ENCODE results near the gene RSF1.
A peak's percentile ranks its signal among the peaks of the same experiment; 100 is the strongest.
"Not testable (repeated sequence)": the region's sequence is repeated elsewhere in the genome, so short reads cannot be mapped to it uniquely, and the experiment has no call there.

RSF1 gene, protein sequence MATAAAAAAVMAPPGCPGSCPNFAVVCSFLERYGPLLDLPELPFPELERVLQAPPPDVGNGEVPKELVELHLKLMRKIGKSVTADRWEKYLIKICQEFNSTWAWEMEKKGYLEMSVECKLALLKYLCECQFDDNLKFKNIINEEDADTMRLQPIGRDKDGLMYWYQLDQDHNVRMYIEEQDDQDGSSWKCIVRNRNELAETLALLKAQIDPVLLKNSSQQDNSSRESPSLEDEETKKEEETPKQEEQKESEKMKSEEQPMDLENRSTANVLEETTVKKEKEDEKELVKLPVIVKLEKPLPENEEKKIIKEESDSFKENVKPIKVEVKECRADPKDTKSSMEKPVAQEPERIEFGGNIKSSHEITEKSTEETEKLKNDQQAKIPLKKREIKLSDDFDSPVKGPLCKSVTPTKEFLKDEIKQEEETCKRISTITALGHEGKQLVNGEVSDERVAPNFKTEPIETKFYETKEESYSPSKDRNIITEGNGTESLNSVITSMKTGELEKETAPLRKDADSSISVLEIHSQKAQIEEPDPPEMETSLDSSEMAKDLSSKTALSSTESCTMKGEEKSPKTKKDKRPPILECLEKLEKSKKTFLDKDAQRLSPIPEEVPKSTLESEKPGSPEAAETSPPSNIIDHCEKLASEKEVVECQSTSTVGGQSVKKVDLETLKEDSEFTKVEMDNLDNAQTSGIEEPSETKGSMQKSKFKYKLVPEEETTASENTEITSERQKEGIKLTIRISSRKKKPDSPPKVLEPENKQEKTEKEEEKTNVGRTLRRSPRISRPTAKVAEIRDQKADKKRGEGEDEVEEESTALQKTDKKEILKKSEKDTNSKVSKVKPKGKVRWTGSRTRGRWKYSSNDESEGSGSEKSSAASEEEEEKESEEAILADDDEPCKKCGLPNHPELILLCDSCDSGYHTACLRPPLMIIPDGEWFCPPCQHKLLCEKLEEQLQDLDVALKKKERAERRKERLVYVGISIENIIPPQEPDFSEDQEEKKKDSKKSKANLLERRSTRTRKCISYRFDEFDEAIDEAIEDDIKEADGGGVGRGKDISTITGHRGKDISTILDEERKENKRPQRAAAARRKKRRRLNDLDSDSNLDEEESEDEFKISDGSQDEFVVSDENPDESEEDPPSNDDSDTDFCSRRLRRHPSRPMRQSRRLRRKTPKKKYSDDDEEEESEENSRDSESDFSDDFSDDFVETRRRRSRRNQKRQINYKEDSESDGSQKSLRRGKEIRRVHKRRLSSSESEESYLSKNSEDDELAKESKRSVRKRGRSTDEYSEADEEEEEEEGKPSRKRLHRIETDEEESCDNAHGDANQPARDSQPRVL (N-terminal part only)

DNA sequence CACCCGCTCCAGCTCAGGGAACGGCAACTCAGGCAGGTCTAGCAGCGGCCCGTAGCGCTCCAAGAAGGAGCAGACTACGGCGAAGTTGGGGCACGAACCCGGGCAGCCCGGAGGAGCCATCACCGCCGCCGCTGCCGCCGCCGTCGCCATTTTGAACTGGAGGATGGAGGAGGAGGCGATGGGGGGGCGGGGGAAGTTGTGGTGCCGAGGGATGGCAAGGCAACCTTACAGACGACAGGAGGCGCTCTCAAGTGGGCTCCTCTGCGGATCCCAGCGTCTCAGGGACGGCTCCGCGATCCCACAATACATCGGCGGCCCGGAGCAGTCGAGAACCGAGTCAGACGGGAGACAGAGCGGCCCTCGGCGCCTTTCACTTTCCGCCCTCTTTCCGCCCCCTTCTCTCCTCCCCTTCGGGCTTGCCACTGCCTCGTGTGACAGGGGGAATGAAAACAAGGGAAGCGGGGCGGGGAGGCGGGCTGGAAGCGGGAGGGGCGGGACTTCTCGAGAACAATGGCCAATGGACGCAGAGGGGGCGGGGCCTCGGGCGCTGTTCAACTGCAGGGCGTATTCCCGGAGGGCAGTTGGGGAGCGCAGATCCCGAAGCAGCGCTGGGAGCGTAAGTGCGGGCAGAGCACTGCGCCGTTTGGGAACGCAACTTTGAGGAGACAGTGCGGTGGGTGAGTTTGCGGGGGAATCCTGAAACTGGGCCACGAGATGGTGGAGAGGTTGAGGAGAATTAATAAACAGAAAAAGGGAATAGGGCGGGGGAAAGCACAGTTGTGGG, at the start of gene RSF1, which contains the start of gene AAMDC:
TSS of gene RSF1 (minus strand) at position 158 of the 784 bp plus-strand sequence. CDS start at position 150, 8 bp downstream.
TSS of gene AAMDC (plus strand) at position 580 of the 784 bp plus-strand sequence. CDS start 21,353 bp downstream, outside the sequence.
- in situ Hi-C loops (cut with HindIII; ENCODE audit: low pct_ligation_motif_present, low pct_unique_long_range_greater_than_20kb, low sequenced_read_pairs): no loop called here
- DNase-seq: peak; percentile 95

- in situ Hi-C loops (cut with HindIII; ENCODE audit: low pct_ligation_motif_present, low pct_unique_long_range_greater_than_20kb, low sequenced_read_pairs): no loop called here
Observed at GRCh38 chr11:77868744-77869143, 48.2 kb upstream of the RSF1 start.

DNA sequence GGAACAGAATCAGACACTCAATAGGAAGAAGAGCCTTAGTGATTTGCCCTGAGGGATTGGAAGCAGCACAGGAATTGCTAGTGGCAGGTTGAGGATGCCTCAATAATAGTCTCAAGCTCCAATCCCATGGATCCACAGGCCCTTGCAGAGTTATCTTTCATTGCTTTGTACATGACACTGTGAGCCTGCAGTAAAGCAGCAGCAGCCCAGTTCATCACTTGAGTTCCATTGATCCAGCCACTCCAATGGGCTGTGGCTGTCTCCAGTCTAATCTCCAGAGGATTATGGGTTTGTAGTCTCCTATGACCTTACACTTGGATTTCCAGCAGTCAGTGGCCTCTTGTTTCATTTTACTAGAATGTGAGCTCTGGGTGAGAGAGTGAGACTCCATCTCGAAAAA, 45.8 kb upstream of the RSF1 start:
- no peak for DNase-seq
- in situ Hi-C loops (cut with HindIII; ENCODE audit: low pct_ligation_motif_present, low pct_unique_long_range_greater_than_20kb, low sequenced_read_pairs): no loop called here

More at GRCh38 chr11:77868744-77869143, 48.2 kb upstream of the RSF1 start:
- DNase-seq: no peak

DNA sequence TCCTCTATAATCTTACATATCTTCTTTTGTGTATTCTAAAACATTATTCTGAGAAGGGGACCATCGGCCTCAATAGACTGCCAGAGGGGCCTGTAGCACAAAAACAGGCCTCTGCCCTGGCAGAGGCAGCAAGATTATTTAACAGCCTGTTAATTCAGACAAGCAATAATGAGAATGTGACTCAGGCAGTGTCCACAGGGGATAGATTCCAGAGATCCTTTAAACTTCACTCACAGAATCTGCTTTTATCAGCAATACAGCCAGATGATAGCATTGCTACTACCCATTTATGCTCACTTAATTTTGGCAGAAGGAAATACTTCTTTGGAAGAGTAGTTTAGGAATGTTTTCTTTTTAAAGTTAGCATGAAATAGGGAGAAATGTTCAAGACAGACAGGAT, 45.3 kb upstream of the RSF1 start:
- in situ Hi-C loops (cut with HindIII; ENCODE audit: low pct_ligation_motif_present, low pct_unique_long_range_greater_than_20kb, low sequenced_read_pairs): no loop called here
- DNase-seq: no peak

GRCh38 chr11:77861444-77861843, 40.9 kb upstream of the RSF1 start:
- DNase-seq; in situ Hi-C loops (cut with HindIII; ENCODE audit: low pct_ligation_motif_present, low pct_unique_long_range_greater_than_20kb, low sequenced_read_pairs): not testable (repeated sequence)

GRCh38 chr11:77857906-77858457, 37.5 kb upstream of the RSF1 start:
- DNase-seq; in situ Hi-C loops (cut with HindIII; ENCODE audit: low pct_ligation_motif_present, low pct_unique_long_range_greater_than_20kb, low sequenced_read_pairs): not testable (repeated sequence)

GRCh38 chr11:77854838-77855237, 34.3 kb upstream of the RSF1 start:
- no peak for DNase-seq
- in situ Hi-C loops (cut with HindIII; ENCODE audit: low pct_ligation_motif_present, low pct_unique_long_range_greater_than_20kb, low sequenced_read_pairs): no loop called here

DNA sequence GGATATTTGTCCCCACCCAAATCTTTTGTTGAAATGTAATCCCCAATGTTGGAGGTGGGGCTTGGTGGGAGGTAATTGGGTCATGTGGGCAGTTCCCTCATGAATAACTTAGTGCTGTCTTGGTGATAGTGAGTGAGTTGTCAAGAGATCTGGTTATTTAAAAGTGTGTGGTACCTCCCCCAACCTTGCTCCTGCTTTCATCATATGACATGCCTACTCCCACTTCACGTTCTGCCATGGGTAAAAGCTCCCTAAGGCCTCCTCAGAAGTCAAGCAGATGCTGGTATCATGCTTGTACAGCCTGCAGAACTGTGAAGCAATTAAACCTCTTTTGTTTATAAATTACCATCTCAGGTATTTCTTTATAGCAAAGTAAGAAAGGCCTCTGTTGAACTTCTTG, 31.0 kb upstream of the RSF1 start:
- no peak for DNase-seq
- in situ Hi-C loops (cut with HindIII; ENCODE audit: low pct_ligation_motif_present, low pct_unique_long_range_greater_than_20kb, low sequenced_read_pairs): no loop called here

GRCh38 chr11:77843700-77844099, 23.2 kb upstream of the RSF1 start:
- DNase-seq; in situ Hi-C loops (cut with HindIII; ENCODE audit: low pct_ligation_motif_present, low pct_unique_long_range_greater_than_20kb, low sequenced_read_pairs): not testable (repeated sequence)

GRCh38 chr11:77842441-77843121, 22.1 kb upstream of the RSF1 start:
- DNase-seq: peak; percentile 20
- in situ Hi-C loops (cut with HindIII; ENCODE audit: low pct_ligation_motif_present, low pct_unique_long_range_greater_than_20kb, low sequenced_read_pairs): no loop called here

DNA sequence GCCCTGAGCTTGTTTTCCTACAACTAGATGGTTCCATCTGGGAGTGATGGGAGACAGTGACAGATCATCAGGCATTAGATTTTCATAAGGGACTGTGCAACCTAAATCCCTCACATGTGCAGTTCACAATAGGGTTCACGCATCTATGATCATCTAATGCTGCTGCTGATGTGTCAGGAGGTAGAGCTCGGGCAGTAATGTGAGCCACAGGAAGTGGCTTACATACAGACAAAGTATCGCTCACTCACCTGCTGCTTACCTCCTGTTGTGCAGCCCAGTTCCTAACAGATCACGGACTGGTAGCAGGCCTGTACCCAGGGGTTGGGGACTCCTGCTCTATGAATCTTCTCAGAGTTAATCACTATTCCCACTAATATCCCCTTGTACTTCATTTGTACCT, 12.8 kb upstream of the RSF1 start:
- no peak for DNase-seq
- in situ Hi-C loops (cut with HindIII; ENCODE audit: low pct_ligation_motif_present, low pct_unique_long_range_greater_than_20kb, low sequenced_read_pairs): no loop called here

DNA sequence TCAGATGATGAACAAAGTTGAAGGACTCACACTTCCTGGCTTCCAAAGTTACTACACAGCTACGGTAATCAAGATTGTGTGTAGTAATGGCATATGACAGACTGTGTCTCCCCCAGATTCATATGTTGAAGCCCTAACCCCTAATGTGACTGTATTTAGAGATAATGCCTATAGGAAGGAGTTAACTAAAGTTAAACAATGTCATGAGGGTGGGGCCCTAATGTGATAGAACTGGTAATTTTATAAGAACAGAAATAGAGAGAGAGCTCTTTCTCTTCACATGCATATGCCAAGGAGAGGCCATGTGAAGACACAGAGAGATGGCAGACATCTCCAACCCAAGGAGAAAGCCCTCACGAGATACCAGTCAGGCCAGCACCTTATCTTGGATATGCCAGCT, 8.4 kb upstream of the RSF1 start:
- in situ Hi-C loops (cut with HindIII; ENCODE audit: low pct_ligation_motif_present, low pct_unique_long_range_greater_than_20kb, low sequenced_read_pairs): no loop called here
- no peak for DNase-seq

DNA sequence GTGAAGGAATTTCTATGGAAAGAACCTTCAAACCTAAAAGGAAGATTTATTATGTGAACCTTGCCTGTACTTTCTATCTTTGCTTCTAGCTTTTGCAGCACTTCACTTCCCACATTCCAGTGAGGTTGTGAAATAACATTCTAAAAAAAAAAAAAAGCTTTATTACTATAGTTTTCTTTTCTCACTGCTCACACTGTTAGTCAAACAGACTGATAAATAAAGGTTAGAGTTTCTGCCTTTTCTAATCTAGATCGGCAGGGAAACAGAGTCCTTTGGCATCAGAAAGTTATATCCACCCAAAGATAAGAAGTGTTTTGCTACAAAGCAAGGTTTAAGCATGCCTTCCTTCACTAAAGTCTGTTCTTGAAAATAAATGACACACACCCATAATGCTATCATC, 3.3 kb upstream of the RSF1 start:
- DNase-seq: no peak
- in situ Hi-C loops (cut with HindIII; ENCODE audit: low pct_ligation_motif_present, low pct_unique_long_range_greater_than_20kb, low sequenced_read_pairs): no loop called here

DNA sequence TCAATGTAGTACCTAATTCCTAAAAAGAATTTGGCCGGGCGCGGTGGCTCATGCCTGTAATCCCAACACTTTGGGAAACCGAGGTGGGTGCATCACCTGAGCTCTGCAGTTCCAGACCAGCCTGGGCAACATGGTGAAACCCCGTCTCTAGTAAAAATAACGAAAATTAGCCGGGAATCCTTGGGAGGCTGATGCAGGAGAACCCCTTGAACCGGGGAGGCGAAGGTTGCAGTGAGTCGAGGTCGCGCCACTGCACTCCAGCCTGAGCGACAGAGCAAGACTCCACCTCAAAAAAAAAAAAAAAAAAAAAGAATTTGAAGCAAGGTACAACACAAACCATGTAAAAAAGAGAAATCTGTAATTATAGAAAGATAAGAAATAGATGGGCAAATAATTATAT, 1.6 kb upstream of the RSF1 start:
- in situ Hi-C loops (cut with HindIII; ENCODE audit: low pct_ligation_motif_present, low pct_unique_long_range_greater_than_20kb, low sequenced_read_pairs); DNase-seq: not testable (repeated sequence)

DNA sequence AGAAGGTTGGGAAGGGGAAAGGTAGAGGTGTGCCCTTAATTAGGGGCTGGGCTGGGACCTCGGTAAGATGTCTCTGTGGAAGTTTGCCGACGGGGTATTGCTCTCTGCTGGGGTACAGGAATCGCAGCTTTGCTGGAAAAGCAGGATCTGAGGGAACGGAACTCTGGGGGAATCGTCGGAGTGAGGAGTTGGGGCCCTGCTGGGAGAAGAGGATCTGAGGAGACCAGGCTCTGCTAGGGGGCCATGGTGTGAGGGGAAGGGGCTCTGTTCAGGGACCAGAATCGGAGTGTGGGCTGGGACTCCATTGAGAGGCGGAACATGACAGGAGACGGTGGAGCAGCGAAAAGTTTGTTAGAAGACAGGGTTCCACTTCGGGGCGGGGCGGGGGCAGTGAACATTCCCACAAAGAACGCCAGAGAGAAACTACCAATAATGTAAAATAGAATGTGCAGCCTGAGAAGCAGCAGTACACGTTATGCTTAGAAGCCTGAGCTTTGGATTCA, 878 bp upstream of the RSF1 start:
- in situ Hi-C loops (cut with HindIII; ENCODE audit: low pct_ligation_motif_present, low pct_unique_long_range_greater_than_20kb, low sequenced_read_pairs): no loop called here

GRCh38 chr11:77819921-77820564, 479 bp downstream of the RSF1 start:
- in situ Hi-C loops (cut with HindIII; ENCODE audit: low pct_ligation_motif_present, low pct_unique_long_range_greater_than_20kb, low sequenced_read_pairs): no loop called here
- peak; percentile 41 for DNase-seq

More for the DNA sequence above, 878 bp upstream of the RSF1 start:
- DNase-seq: peak; percentile 27
